ENCODE measurements around the gene WDR81. TPM values are rescaled to one million over a fixed set of nuclear protein-coding genes. Genes with fewer than 3 reads are reported as not detected.
"Not testable (repeated sequence)": the region's sequence is repeated elsewhere in the genome, so short reads cannot be mapped to it uniquely, and the experiment has no call there.

Gene WDR81
- total and polyA plus RNA-seq, 2 experiments from 2014 or later, result 4.4 to 23.9 TPM

GRCh38 chr17:1695365-1695764, 29.1 kb upstream of the WDR81 start:
- no peak overlapping the region for H3K9ac ChIP-seq
- in situ Hi-C loops (cut with MboI), result no loop called here
- TF ChIP-seq EZH2phosphoT487 (IDR thresholded peaks at IDR 0.05; ENCODE audit: insufficient read depth, low read depth) (no peak), EZH2 (IDR thresholded peaks at IDR 0.05; ENCODE audit: insufficient read depth, poor library complexity, severe bottlenecking) (no peak)
- no peak overlapping the region for H3K4me2 ChIP-seq (ENCODE audit: unreplicated experiment)
- H3K4me3 ChIP-seq, result no peak overlapping the region
- no peaks in the 10 kb centered on the region for H3K9me2 ChIP-seq (ENCODE audit: insufficient read depth)
- H3K36me3 ChIP-seq (ENCODE audit: low read depth), result no peaks in the 10 kb centered on the region
- H3F3A ChIP-seq (ENCODE audit: insufficient read depth), result no peaks in the 10 kb centered on the region
- H2AFZ ChIP-seq, result no peak overlapping the region
- no peaks in the 10 kb centered on the region for H3K4me1 ChIP-seq (ENCODE audit: insufficient read depth)
- no peaks in the 10 kb centered on the region for H3K27me3 ChIP-seq (replicated peaks; ENCODE audit: insufficient read depth)
- no peaks in the 10 kb centered on the region for H4K20me1 ChIP-seq (ENCODE audit: insufficient read depth)
- H3K9me3 ChIP-seq (ENCODE audit: low read depth), result no peaks in the 10 kb centered on the region
- H3K79me2 ChIP-seq (ENCODE audit: insufficient read depth), result no peaks in the 10 kb centered on the region
- DNase-seq, result no peak
- WGBS, 2 experiments (ENCODE audit: low coverage in 1 of 2, low lambda C conversion rate in 2 of 2, missing lambda C conversion rate in 2 of 2), result 84 to 88% methylated on average over 8 of the region's 8 CpGs
- H3K27ac ChIP-seq, result no peak overlapping the region

GRCh38 chr17:1697681-1698080, 26.8 kb upstream of the WDR81 start:
- H3K79me2 ChIP-seq (ENCODE audit: insufficient read depth), result no peaks in the 10 kb centered on the region
- H3K36me3 ChIP-seq (ENCODE audit: low read depth), result no peaks in the 10 kb centered on the region
- H3K9ac ChIP-seq, result no peak overlapping the region
- no peaks in the 10 kb centered on the region for H3K4me1 ChIP-seq (ENCODE audit: insufficient read depth)
- no peak overlapping the region for H3K4me3 ChIP-seq
- no peaks in the 10 kb centered on the region for H3K9me3 ChIP-seq (ENCODE audit: low read depth)
- TF ChIP-seq EZH2 (IDR thresholded peaks at IDR 0.05; ENCODE audit: insufficient read depth, poor library complexity, severe bottlenecking), result no peak
- no peak for TF ChIP-seq EZH2phosphoT487 (IDR thresholded peaks at IDR 0.05; ENCODE audit: insufficient read depth, low read depth)
- in situ Hi-C loops (cut with MboI), result no loop called here
- no peaks in the 10 kb centered on the region for H3K9me2 ChIP-seq (ENCODE audit: insufficient read depth)
- WGBS, 2 experiments (ENCODE audit: low coverage in 1 of 2, low lambda C conversion rate in 2 of 2, missing lambda C conversion rate in 2 of 2), result 53% methylated on average over 5 of the region's 5 CpGs
- H3F3A ChIP-seq (ENCODE audit: insufficient read depth), result no peaks in the 10 kb centered on the region
- H2AFZ ChIP-seq, result no peak overlapping the region
- no peak overlapping the region for H3K4me2 ChIP-seq (ENCODE audit: unreplicated experiment)
- no peak overlapping the region for H3K27ac ChIP-seq
- H3K27me3 ChIP-seq (replicated peaks; ENCODE audit: insufficient read depth), result no peaks in the 10 kb centered on the region
- H4K20me1 ChIP-seq (ENCODE audit: insufficient read depth), result no peaks in the 10 kb centered on the region
- DNase-seq, result no peak

GRCh38 chr17:1699891-1700290, 24.6 kb upstream of the WDR81 start:
- H3K79me2 ChIP-seq (ENCODE audit: insufficient read depth); H3K27me3 ChIP-seq (replicated peaks; ENCODE audit: insufficient read depth); in situ Hi-C loops (cut with MboI); H3K4me1 ChIP-seq (ENCODE audit: insufficient read depth); H3K4me2 ChIP-seq (ENCODE audit: unreplicated experiment); H3K9ac ChIP-seq; H3F3A ChIP-seq (ENCODE audit: insufficient read depth); DNase-seq; H3K27ac ChIP-seq; H3K9me3 ChIP-seq (ENCODE audit: low read depth); H3K4me3 ChIP-seq; H3K9me2 ChIP-seq (ENCODE audit: insufficient read depth); H2AFZ ChIP-seq; H4K20me1 ChIP-seq (ENCODE audit: insufficient read depth); H3K36me3 ChIP-seq (ENCODE audit: low read depth): not testable (repeated sequence)
- WGBS, 2 experiments (ENCODE audit: low coverage in 1 of 2, low lambda C conversion rate in 2 of 2, missing lambda C conversion rate in 2 of 2), result 72 to 75% methylated on average over 5 of the region's 5 CpGs

GRCh38 chr17:1703063-1703462, 21.4 kb upstream of the WDR81 start:
- no peak overlapping the region for H3K9ac ChIP-seq
- H3K79me2 ChIP-seq (ENCODE audit: insufficient read depth), result no peaks in the 10 kb centered on the region

GRCh38 chr17:1705004-1705403, 19.5 kb upstream of the WDR81 start:
- 92 to 93% methylated on average over 7 of the region's 7 CpGs for WGBS, 2 experiments (ENCODE audit: low coverage in 1 of 2, low lambda C conversion rate in 2 of 2, missing lambda C conversion rate in 2 of 2)
- Histone ChIP-seq H3K4me3 (no peak overlapping the region), H2AFZ (no peak overlapping the region), H3F3A (ENCODE audit: insufficient read depth) (peaks cover 7% of the 10 kb centered on the region; the same call in 1 of the 2 replicates), H3K9me2 (ENCODE audit: insufficient read depth) (no peaks in the 10 kb centered on the region), H3K27me3 (replicated peaks; ENCODE audit: insufficient read depth) (no peaks in the 10 kb centered on the region), H3K9me3 (ENCODE audit: low read depth) (no peaks in the 10 kb centered on the region), H4K20me1 (ENCODE audit: insufficient read depth) (no peaks in the 10 kb centered on the region), H3K79me2 (ENCODE audit: insufficient read depth) (no peaks in the 10 kb centered on the region), H3K27ac (no peak overlapping the region), H3K4me2 (ENCODE audit: unreplicated experiment) (no peak overlapping the region), H3K36me3 (ENCODE audit: low read depth) (no peaks in the 10 kb centered on the region), H3K9ac (no peak overlapping the region), H3K4me1 (ENCODE audit: insufficient read depth) (no peaks in the 10 kb centered on the region)
- TF ChIP-seq EZH2 (IDR thresholded peaks at IDR 0.05; ENCODE audit: insufficient read depth, poor library complexity, severe bottlenecking), result no peak
- no peak for TF ChIP-seq EZH2phosphoT487 (IDR thresholded peaks at IDR 0.05; ENCODE audit: insufficient read depth, low read depth)
- DNase-seq, result no peak
- in situ Hi-C loops (cut with MboI), result no loop called here

More at GRCh38 chr17:1703063-1703462, 21.4 kb upstream of the WDR81 start:
- DNase-seq, result no peak
- Histone ChIP-seq H3K36me3 (ENCODE audit: low read depth) (no peaks in the 10 kb centered on the region), H3F3A (ENCODE audit: insufficient read depth) (peaks cover 7% of the 10 kb centered on the region; the same call in 1 of the 2 replicates), H3K27me3 (replicated peaks; ENCODE audit: insufficient read depth) (no peaks in the 10 kb centered on the region), H3K4me1 (ENCODE audit: insufficient read depth) (no peaks in the 10 kb centered on the region), H3K4me3 (no peak overlapping the region), H3K4me2 (ENCODE audit: unreplicated experiment) (no peak overlapping the region), H3K27ac (no peak overlapping the region), H3K9me2 (ENCODE audit: insufficient read depth) (no peaks in the 10 kb centered on the region), H4K20me1 (ENCODE audit: insufficient read depth) (no peaks in the 10 kb centered on the region), H3K9me3 (ENCODE audit: low read depth) (no peaks in the 10 kb centered on the region), H2AFZ (no peak overlapping the region)
- WGBS, 2 experiments (ENCODE audit: low coverage in 1 of 2, low lambda C conversion rate in 2 of 2, missing lambda C conversion rate in 2 of 2), result 77 to 81% methylated on average over 4 of the region's 4 CpGs
- TF ChIP-seq EZH2phosphoT487 (IDR thresholded peaks at IDR 0.05; ENCODE audit: insufficient read depth, low read depth), result no peak
- TF ChIP-seq EZH2 (IDR thresholded peaks at IDR 0.05; ENCODE audit: insufficient read depth, poor library complexity, severe bottlenecking), result no peak
- in situ Hi-C loops (cut with MboI), result no loop called here
